Neutrophil (primary cell): Measurements from ENCODE around the gene GALNT13.

Experiments
- H3K27ac ChIP-seq: fragments of 200-600 bp; sonication (generic); 2 replicates; pipeline ENCODE4 v1.5.1; 2016; ENCODE audit warnings: mild to moderate bottlenecking, moderate library complexity
- H3K27me3 ChIP-seq: fragments of 200-600 bp; sonication (generic); 2 replicates; pipeline ENCODE4 v1.6.0; 2016; ENCODE audit warnings: mild to moderate bottlenecking
- H3K36me3 ChIP-seq: fragments of 200-600 bp; sonication (generic); 2 replicates; pipeline ENCODE4 v1.5.1; 2017
- H3K4me1 ChIP-seq, 2 experiments: fragments of 200-600 bp in 1 of 2; sonication (generic) in 1 of 2; 1 replicate in 1 of 2; 2 replicates in 1 of 2; pipeline versions ENCODE4 v1.5.1 to v1.6.1; 2013 to 2016; ENCODE audit warnings: low read depth in 1 of 2, low read length in 1 of 2, mild to moderate bottlenecking in 1 of 2, moderate library complexity in 1 of 2; ENCODE audit not compliant: control insufficient read depth in 1 of 2, insufficient read depth in 1 of 2
- H3K4me3 ChIP-seq, 2 experiments: fragments of 200-600 bp in 1 of 2; sonication (generic) in 1 of 2; 1 replicate in 1 of 2; 2 replicates in 1 of 2; pipeline ENCODE4 v1.5.1; 2013 to 2016; ENCODE audit warnings: low read depth in 1 of 2, low read length in 1 of 2, mild to moderate bottlenecking in 1 of 2, moderate library complexity in 1 of 2
- H3K9me3 ChIP-seq: fragments of 200-600 bp; sonication (generic); 2 replicates; pipeline ENCODE4 v1.5.1; 2016
- CTCF ChIP-seq: fragments of 200-600 bp; sonication (generic); IDR thresholded peaks from 2 replicates; pipeline ENCODE4 v1.5.1; 2016; ENCODE audit warnings: antibody characterized with exemption

The GALNT13 gene

GRCh38 chr2:153944800-153945199, 73.1 kb downstream of the GALNT13 start:
- H3K9me3 ChIP-seq = no peaks in the 10 kb centered on the region
- no peak for TF ChIP-seq CTCF
- no peaks in the 10 kb centered on the region for H3K4me1 ChIP-seq
- H3K27me3 ChIP-seq = no peaks in the 10 kb centered on the region
- H3K4me3 ChIP-seq = no peak overlapping the region
- H3K36me3 ChIP-seq = no peaks in the 10 kb centered on the region
- H3K27ac ChIP-seq = no peak overlapping the region

DNA sequence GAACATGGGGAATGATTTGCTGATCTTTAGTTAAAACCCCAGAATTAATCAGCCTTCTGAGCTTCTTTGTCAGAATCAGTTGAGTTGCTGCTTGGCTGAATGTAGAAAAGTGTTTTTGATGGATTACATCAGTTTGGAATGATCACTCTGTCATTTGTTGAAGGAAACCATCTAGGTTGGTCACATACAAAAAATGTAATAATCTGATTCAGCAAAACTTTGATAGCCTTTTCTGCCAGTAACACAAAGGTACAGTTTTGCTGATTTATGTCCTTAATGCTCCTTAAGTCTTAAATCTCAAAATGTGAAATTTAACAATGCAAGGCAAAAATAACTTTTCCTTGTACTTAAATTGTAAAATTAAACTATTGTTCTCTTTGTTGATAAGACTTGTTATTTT, 74.3 kb downstream of the GALNT13 start:
- no peak for TF ChIP-seq CTCF
- Histone ChIP-seq H3K9me3 (no peaks in the 10 kb centered on the region), H3K4me1 (no peaks in the 10 kb centered on the region), H3K4me3 (no peak overlapping the region), H3K36me3 (no peaks in the 10 kb centered on the region), H3K27ac (no peak overlapping the region), H3K27me3 (no peaks in the 10 kb centered on the region)

DNA sequence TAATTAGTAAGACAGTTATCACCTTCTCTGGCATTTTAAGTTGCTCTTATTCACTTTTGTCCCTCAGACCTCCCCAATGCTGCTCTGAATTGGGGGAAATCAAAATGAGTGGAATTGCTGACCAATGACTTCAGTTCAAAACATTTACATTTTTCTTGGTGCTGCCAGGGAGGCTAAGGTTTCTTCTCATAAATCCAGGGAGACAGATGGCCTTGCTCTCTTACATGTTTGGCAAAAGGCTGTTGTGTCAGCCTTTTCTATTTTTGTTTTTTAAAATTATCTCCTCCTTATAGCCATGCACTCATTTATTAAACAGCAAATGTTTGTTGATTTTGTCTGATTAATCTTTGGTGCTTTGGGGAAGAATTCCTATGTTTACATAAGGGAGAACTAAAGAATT, 82.0 kb downstream of the GALNT13 start:
- no peaks in the 10 kb centered on the region for H3K9me3 ChIP-seq
- no peaks in the 10 kb centered on the region for H3K27me3 ChIP-seq
- H3K36me3 ChIP-seq = no peaks in the 10 kb centered on the region
- H3K27ac ChIP-seq = no peak overlapping the region
- no peak for TF ChIP-seq CTCF
- H3K4me1 ChIP-seq = no peaks in the 10 kb centered on the region
- no peak overlapping the region for H3K4me3 ChIP-seq

- no peaks in the 10 kb centered on the region for H3K36me3 ChIP-seq
Observed at GRCh38 chr2:153963256-153963655, 91.5 kb downstream of the GALNT13 start.

DNA sequence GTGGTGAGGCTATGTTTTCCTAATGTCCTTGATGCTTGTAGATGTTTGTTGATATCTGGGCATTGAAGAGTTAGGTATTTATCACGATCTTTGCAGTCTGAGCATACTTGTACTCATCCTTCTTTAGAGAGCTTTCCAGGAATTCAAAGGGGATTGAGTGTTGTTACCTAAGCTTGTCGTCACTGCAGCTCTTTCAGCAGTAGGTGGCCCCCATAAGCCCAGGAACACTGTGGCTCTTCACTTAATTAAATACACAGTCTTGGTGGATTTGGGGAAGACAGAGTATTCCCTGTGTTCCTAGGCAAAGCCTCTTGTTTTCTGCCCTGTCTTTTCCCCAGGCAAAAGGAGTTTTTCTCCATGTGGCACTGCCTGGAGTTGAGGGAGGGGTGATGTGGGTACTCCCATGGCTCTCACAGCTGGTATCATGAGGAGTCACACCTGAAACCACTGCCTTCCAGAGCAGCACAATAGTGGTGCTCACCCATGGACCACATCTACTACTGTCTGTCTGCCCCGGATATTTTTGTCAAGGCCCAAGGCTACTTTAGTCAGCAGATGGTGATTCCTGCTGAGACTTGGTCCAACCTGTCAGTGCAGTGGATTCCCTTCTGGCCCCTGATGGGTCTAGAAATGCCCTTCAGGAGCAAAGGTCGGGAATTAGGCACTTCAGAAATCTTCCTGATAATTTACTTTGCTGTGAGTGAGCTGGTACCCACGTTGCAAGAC, 95.7 kb downstream of the GALNT13 start:
- no peak overlapping the region for H3K4me3 ChIP-seq
- no peak for TF ChIP-seq CTCF
- no peak overlapping the region for H3K27ac ChIP-seq
- no peaks in the 10 kb centered on the region for H3K27me3 ChIP-seq
- no peaks in the 10 kb centered on the region for H3K4me1 ChIP-seq
- H3K9me3 ChIP-seq = no peaks in the 10 kb centered on the region
- H3K36me3 ChIP-seq = no peaks in the 10 kb centered on the region

More at GRCh38 chr2:153963256-153963655, 91.5 kb downstream of the GALNT13 start:
- H3K27ac ChIP-seq = no peak overlapping the region
- H3K9me3 ChIP-seq = no peaks in the 10 kb centered on the region
- H3K4me3 ChIP-seq = no peak overlapping the region
- no peaks in the 10 kb centered on the region for H3K27me3 ChIP-seq
- no peaks in the 10 kb centered on the region for H3K4me1 ChIP-seq
- TF ChIP-seq CTCF = no peak
